MM.1S (cell line): ENCODE results near the gene JMJD6.

Source experiments
- DNase-seq: peaks from one replicate; pipeline ENCODE4 v3.0.0-alpha.2; 2015
- H2AFZ ChIP-seq: fragments of 300-600 bp; sonication (generic); 2 replicates; pipeline ENCODE4 v1.6.0; 2016; ENCODE audit warnings: antibody characterized with exemption, low read length
- H3F3A ChIP-seq: fragments of 300-600 bp; sonication (generic); 2 replicates; pipeline ENCODE4 v1.6.1; 2016; ENCODE audit warnings: mild to moderate bottlenecking, antibody characterized with exemption, low read length, moderate library complexity, mixed read lengths; ENCODE audit not compliant: insufficient read depth
- H3K27ac ChIP-seq: fragments of 300-600 bp; sonication (generic); 2 replicates; pipeline ENCODE4 v1.5.1; 2016; ENCODE audit warnings: mild to moderate bottlenecking, low read length
- H3K27me3 ChIP-seq: fragments of 300-600 bp; sonication (generic); replicated peaks from 2 replicates; pipeline ENCODE4 v1.6.0; 2016; ENCODE audit warnings: low read length; ENCODE audit not compliant: insufficient read depth
- H3K36me3 ChIP-seq: fragments of 300-600 bp; sonication (generic); replicated peaks from 2 replicates; pipeline ENCODE4 v1.6.1; 2016; ENCODE audit warnings: mild to moderate bottlenecking, low read length, mixed read lengths; ENCODE audit not compliant: insufficient read depth
- H3K4me1 ChIP-seq: fragments of 300-600 bp; sonication (generic); 2 replicates; pipeline ENCODE4 v1.6.1; 2016; ENCODE audit warnings: low read length, mixed read lengths
- H3K4me2 ChIP-seq: fragments of 300-600 bp; sonication (generic); 2 replicates; pipeline ENCODE4 v1.6.0; 2016; ENCODE audit warnings: low read depth, low read length
- H3K4me3 ChIP-seq: fragments of 300-600 bp; sonication (generic); 2 replicates; pipeline ENCODE4 v1.5.1; 2016; ENCODE audit warnings: low read length, mixed read lengths
- H3K79me2 ChIP-seq: fragments of 300-600 bp; sonication (generic); 2 replicates; pipeline ENCODE4 v1.6.1; 2016; ENCODE audit warnings: mixed run types, low read length, mixed read lengths
- H3K9ac ChIP-seq: fragments of 300-600 bp; sonication (generic); 2 replicates; pipeline ENCODE4 v1.6.1; 2016; ENCODE audit warnings: low read length, mixed read lengths
- H3K9me2 ChIP-seq: fragments of 300-600 bp; sonication (generic); replicated peaks from 2 replicates; pipeline ENCODE4 v1.6.1; 2016; ENCODE audit warnings: mild to moderate bottlenecking, low read length, mixed read lengths; ENCODE audit not compliant: insufficient read depth
- H3K9me3 ChIP-seq: fragments of 300-600 bp; sonication (generic); replicated peaks from 2 replicates; pipeline ENCODE4 v1.6.1; 2016; ENCODE audit warnings: mild to moderate bottlenecking, low read length, mixed read lengths; ENCODE audit not compliant: insufficient read depth
- H4K20me1 ChIP-seq: fragments of 300-600 bp; sonication (generic); 2 replicates; pipeline ENCODE4 v1.6.1; 2016; ENCODE audit warnings: mild to moderate bottlenecking, low read length, moderate library complexity, mixed read lengths; ENCODE audit not compliant: insufficient read depth
- CTCF ChIP-seq: fragments of 300-600 bp; sonication (generic); IDR thresholded peaks from 2 replicates; pipeline ENCODE4 v1.5.1; 2016; ENCODE audit warnings: antibody characterized with exemption, low read length, mixed read lengths
- EZH2 ChIP-seq: fragments of 300-600 bp; sonication (generic); optimal IDR thresholded peaks from 2 replicates; pipeline ENCODE3; 2017; ENCODE audit warnings: low read depth, mild to moderate bottlenecking, antibody characterized with exemption, low read length, mixed read lengths
- EZH2phosphoT487 ChIP-seq: fragments of 300-600 bp; sonication (generic); IDR thresholded peaks from 2 replicates; pipeline ENCODE4 v1.6.1; 2018; ENCODE audit warnings: antibody characterized with exemption, low read length

Gene JMJD6

GRCh38 chr17:76737676-76738467, 11.5 kb upstream of the JMJD6 start, which contains the start of gene MFSD11:
TSS of gene MFSD11 (plus strand) at chr17:76738119. CDS start at chr17:76738353, 234 bp downstream.
- Histone ChIP-seq H3K27me3 (no peaks in the 10 kb centered on the region), H3K36me3 (peaks cover 33% of the 10 kb centered on the region)

GRCh38 chr17:76737082-76737675, 10.8 kb upstream of the JMJD6 start, which contains the start of gene SRSF2:
TSS of gene SRSF2 (minus strand) at chr17:76737331. CDS start at chr17:76737160, 171 bp downstream.
- Histone ChIP-seq H3K4me2 (peak within 1 kb of the TSS; percentile 83), H3K36me3 (peaks cover 33% of the 10 kb centered on the region), H4K20me1 (peaks cover 33% of the 10 kb centered on the region), H3K9me3 (no peaks in the 10 kb centered on the region), H3K27me3 (no peaks in the 10 kb centered on the region), H3K9ac (peak within 1 kb of the TSS; percentile 99), H3K27ac (peak within 1 kb of the TSS; percentile 92), H3K79me2 (peaks cover 66% of the 10 kb centered on the region), H3F3A (peaks cover 46% of the 10 kb centered on the region), H3K4me1 (peaks cover 19% of the 10 kb centered on the region), H3K9me2 (no peaks in the 10 kb centered on the region), H3K4me3 (peak within 1 kb of the TSS; percentile 95), H2AFZ (peak within 1 kb of the TSS; percentile 48)
- peak; percentile 99 for DNase-seq
- TF ChIP-seq EZH2phosphoT487, result no peak
- TF ChIP-seq EZH2, result no peak
- no peak for TF ChIP-seq CTCF

More at GRCh38 chr17:76737676-76738467, 11.5 kb upstream of the JMJD6 start, which contains the start of gene MFSD11:
- H3K27ac ChIP-seq, result peak within 1 kb of the TSS; percentile 92
- H3K9me2 ChIP-seq, result no peaks in the 10 kb centered on the region
- H4K20me1 ChIP-seq, result peaks cover 33% of the 10 kb centered on the region
- DNase-seq, result peak; percentile 96
- peak within 1 kb of the TSS; percentile 95 for H3K4me3 ChIP-seq
- H3K4me2 ChIP-seq, result peak within 1 kb of the TSS; percentile 75
- H3K9me3 ChIP-seq, result no peaks in the 10 kb centered on the region
- peak within 1 kb of the TSS; percentile 99 for H3K9ac ChIP-seq
- peak within 1 kb of the TSS; percentile 48 for H2AFZ ChIP-seq
- TF ChIP-seq CTCF (no peak), EZH2phosphoT487 (no peak), EZH2 (no peak)
- H3K79me2 ChIP-seq, result peaks cover 61% of the 10 kb centered on the region
- peaks cover 39% of the 10 kb centered on the region for H3F3A ChIP-seq
- H3K4me1 ChIP-seq, result peaks cover 19% of the 10 kb centered on the region

- peak overlapping the region; percentile 83; the same call in 1 of the 2 replicates for H3K4me2 ChIP-seq
- H3K4me1 ChIP-seq, result peaks cover 19% of the 10 kb centered on the region
- H3K79me2 ChIP-seq, result peaks cover 71% of the 10 kb centered on the region
- no peak overlapping the region for H2AFZ ChIP-seq
- H3K27me3 ChIP-seq, result no peaks in the 10 kb centered on the region
- H3K27ac ChIP-seq, result peak overlapping the region; percentile 92
- H3K36me3 ChIP-seq, result peaks cover 33% of the 10 kb centered on the region
- DNase-seq, result peak; percentile 40
- no peaks in the 10 kb centered on the region for H3K9me2 ChIP-seq
- no peak for TF ChIP-seq EZH2phosphoT487
- TF ChIP-seq EZH2, result no peak
- TF ChIP-seq CTCF, result no peak
- peak overlapping the region; percentile 99 for H3K9ac ChIP-seq
- H3K9me3 ChIP-seq, result no peaks in the 10 kb centered on the region
- peak overlapping the region; percentile 95 for H3K4me3 ChIP-seq
- H4K20me1 ChIP-seq, result peaks cover 33% of the 10 kb centered on the region
- H3F3A ChIP-seq, result peaks cover 52% of the 10 kb centered on the region
Observed at GRCh38 chr17:76736349-76737081, 10.1 kb upstream of the JMJD6 start.
